Measurements from ENCODE around the gene KATNA1.

DNA sequence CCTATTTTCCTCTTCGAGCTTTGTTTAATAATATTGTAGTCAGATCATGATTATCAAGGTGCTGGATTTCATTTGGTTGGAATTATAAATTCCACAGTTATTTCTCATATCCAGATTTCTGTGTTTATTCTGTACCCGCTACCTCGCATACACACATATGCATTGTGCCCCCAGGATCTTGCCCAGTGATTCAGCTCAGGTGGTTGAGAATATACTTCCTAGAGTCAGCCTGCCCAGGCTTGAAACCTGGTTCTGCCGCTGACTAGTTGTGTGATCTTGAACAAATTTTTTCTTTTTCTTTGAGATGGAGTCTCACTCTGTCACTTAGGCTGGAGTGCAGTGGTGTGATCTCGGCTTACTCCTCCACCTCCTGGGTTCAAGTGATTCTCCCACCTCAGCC is 67.6 kb downstream of the KATNA1 start:
- TF ChIP-seq, protein P1, sequence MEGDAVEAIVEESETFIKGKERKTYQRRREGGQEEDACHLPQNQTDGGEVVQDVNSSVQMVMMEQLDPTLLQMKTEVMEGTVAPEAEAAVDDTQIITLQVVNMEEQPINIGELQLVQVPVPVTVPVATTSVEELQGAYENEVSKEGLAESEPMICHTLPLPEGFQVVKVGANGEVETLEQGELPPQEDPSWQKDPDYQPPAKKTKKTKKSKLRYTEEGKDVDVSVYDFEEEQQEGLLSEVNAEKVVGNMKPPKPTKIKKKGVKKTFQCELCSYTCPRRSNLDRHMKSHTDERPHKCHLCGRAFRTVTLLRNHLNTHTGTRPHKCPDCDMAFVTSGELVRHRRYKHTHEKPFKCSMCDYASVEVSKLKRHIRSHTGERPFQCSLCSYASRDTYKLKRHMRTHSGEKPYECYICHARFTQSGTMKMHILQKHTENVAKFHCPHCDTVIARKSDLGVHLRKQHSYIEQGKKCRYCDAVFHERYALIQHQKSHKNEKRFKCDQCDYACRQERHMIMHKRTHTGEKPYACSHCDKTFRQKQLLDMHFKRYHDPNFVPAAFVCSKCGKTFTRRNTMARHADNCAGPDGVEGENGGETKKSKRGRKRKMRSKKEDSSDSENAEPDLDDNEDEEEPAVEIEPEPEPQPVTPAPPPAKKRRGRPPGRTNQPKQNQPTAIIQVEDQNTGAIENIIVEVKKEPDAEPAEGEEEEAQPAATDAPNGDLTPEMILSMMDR (IDR thresholded peaks at IDR 0.05; ENCODE audit: insufficient read depth, low read length, poor library complexity, severe bottlenecking), result no peak
- no peak for TF ChIP-seq EZH2phosphoT487 (conservative IDR thresholded peaks at IDR 0.05; ENCODE audit: low read length)
